CD8-positive, alpha-beta memory T cell (primary cell): Measurements from ENCODE around the gene BRMS1L. TPM values are rescaled to one million over a fixed set of nuclear protein-coding genes. Genes with fewer than 3 reads are reported as not detected.
A peak's percentile ranks its signal among the peaks of the same experiment; 100 is the strongest.

ENCODE experiments used
- CTCF ChIA-PET: fragments of 350-600 bp; sonication (Branson Sonifier 250); formaldehyde crosslinking; loops from one replicate; lab custom pipeline; 2021; ENCODE audit warnings: antibody characterized with exemption; lab: Charles Lee
- POLR2A ChIA-PET: fragments of 350-600 bp; sonication (Branson Sonifier 250); formaldehyde crosslinking; loops from one replicate; lab custom pipeline; 2021; ENCODE audit warnings: antibody characterized with exemption; lab: Charles Lee
- DNase-seq, 5 donors: peaks; one replicate each; pipeline versions ENCODE4 v3.0.0 to v3.0.0-alpha.2; 2020 to 2022; ENCODE audit warnings: mixed read lengths in 1 of 5
- H3K27ac ChIP-seq: one replicate; pipeline ENCODE4 v1.7.0; 2013; ENCODE audit warnings: low read depth, mild to moderate bottlenecking, low read length, moderate library complexity
- H3K27me3 ChIP-seq: 2 replicates; pipeline ENCODE4 v1.7.0; 2013; ENCODE audit warnings: low read length, mild to moderate bottlenecking; ENCODE audit not compliant: insufficient read depth, poor library complexity, severe bottlenecking
- H3K36me3 ChIP-seq: 2 replicates; pipeline ENCODE4 v1.7.0; 2013; ENCODE audit warnings: mild to moderate bottlenecking, low read length, moderate library complexity; ENCODE audit not compliant: insufficient read depth
- H3K4me1 ChIP-seq: 2 replicates; pipeline ENCODE4 v1.7.0; 2013; ENCODE audit warnings: mild to moderate bottlenecking, low read length, moderate library complexity; ENCODE audit not compliant: insufficient read depth
- H3K4me3 ChIP-seq: 2 replicates; pipeline ENCODE4 v1.7.0; 2013; ENCODE audit warnings: mild to moderate bottlenecking, low read length
- H3K9me3 ChIP-seq: 2 replicates; pipeline ENCODE4 v1.7.0; 2013; ENCODE audit warnings: mild to moderate bottlenecking, low read length
- H3K27ac Mint-ChIP-seq, 8 donors: one replicate each; pipeline ENCODE4 v1.8.0; 2020 to 2021; ENCODE audit warnings: mixed read lengths in 8 of 8, mild to moderate bottlenecking in 6 of 8, inconsistent platforms in 3 of 8, moderate library complexity in 3 of 8
- H3K27me3 Mint-ChIP-seq, 2 donors: one replicate each; pipeline ENCODE4 v1.8.0; 2020 to 2021; ENCODE audit warnings: mixed read lengths in 2 of 2, mild to moderate bottlenecking in 1 of 2, moderate library complexity in 1 of 2
- H3K36me3 Mint-ChIP-seq, 3 donors: one replicate each; pipeline ENCODE4 v1.8.0; 2020 to 2021; ENCODE audit warnings: mixed read lengths in 3 of 3, inconsistent platforms in 1 of 3, mild to moderate bottlenecking in 1 of 3
- H3K4me1 Mint-ChIP-seq, 3 donors: one replicate each; pipeline ENCODE4 v1.8.0; 2020 to 2021; ENCODE audit warnings: mixed read lengths in 3 of 3, inconsistent platforms in 1 of 3, mild to moderate bottlenecking in 1 of 3
- H3K4me3 Mint-ChIP-seq, 7 donors: one replicate each; pipeline ENCODE4 v1.8.0; 2020 to 2021; ENCODE audit warnings: mixed read lengths in 7 of 7, mild to moderate bottlenecking in 6 of 7, moderate library complexity in 4 of 7, inconsistent platforms in 2 of 7
- H3K9me3 Mint-ChIP-seq, 5 donors: one replicate each; pipeline ENCODE4 v1.8.0; 2020 to 2022; ENCODE audit warnings: mixed read lengths in 5 of 5, mild to moderate bottlenecking in 3 of 5, moderate library complexity in 2 of 5, inconsistent platforms in 1 of 5
- polyA plus RNA-seq: library from polyadenylated mRNA; unstranded; fragments of 300-500 nt; fragmentation: Illumina TruSeq; gene quantifications from one replicate; pipeline ENCODE4 v1.2.3, GENCODE V29; 2021
- total RNA-seq, 2 experiments: library from RNA; stranded (reverse); gene quantifications; one replicate each; pipeline ENCODE4 v1.2.3, GENCODE V29; 2021

The BRMS1L gene
- total and polyA plus RNA-seq, 3 experiments from 2014 or later = 4.0 to 10.0 (median 7.9) TPM

GRCh38 chr14:35897616-35898111, 71.5 kb downstream of the BRMS1L start:
- Histone ChIP-seq H3K4me3 (no peak overlapping the region), H3K36me3 (no peaks in the 10 kb centered on the region), H3K4me1 (no peaks in the 10 kb centered on the region), H3K9me3 (no peaks in the 10 kb centered on the region), H3K27me3 (no peaks in the 10 kb centered on the region), H3K27ac (no peak overlapping the region)
- Mint-ChIP-seq H3K27ac (no peak overlapping the region), H3K4me1 (no peaks in the 10 kb centered on the region), H3K4me3 (no peak overlapping the region), H3K27me3 (peaks cover 1 to 8% of the 10 kb centered on the region in 2 donors), H3K36me3 (peaks cover 1 to 26% (median 3%) of the 10 kb centered on the region in 3 donors), H3K9me3 (peaks cover 24 to 38% (median 33%) of the 10 kb centered on the region in 5 donors)
- ChIA-PET CTCF (no interaction called here), POLR2A (no interaction called here)
- DNase-seq = no peak

GRCh38 chr14:35898217-35898775, 72.2 kb downstream of the BRMS1L start:
- Histone ChIP-seq H3K9me3 (no peaks in the 10 kb centered on the region), H3K4me3 (no peak overlapping the region), H3K27me3 (no peaks in the 10 kb centered on the region), H3K4me1 (no peaks in the 10 kb centered on the region), H3K36me3 (no peaks in the 10 kb centered on the region), H3K27ac (no peak overlapping the region)
- Mint-ChIP-seq H3K36me3 (peaks cover 1 to 26% (median 3%) of the 10 kb centered on the region in 3 donors), H3K27me3 (peaks cover 1 to 8% of the 10 kb centered on the region in 2 donors), H3K27ac (no peak overlapping the region), H3K9me3 (peaks cover 23 to 38% (median 33%) of the 10 kb centered on the region in 5 donors), H3K4me3 (no peak overlapping the region), H3K4me1 (no peaks in the 10 kb centered on the region)
- POLR2A ChIA-PET = no interaction called here
- no peak for DNase-seq
- CTCF ChIA-PET = no interaction called here

- Histone ChIP-seq H3K27ac (no peak overlapping the region), H3K36me3 (no peaks in the 10 kb centered on the region), H3K9me3 (no peaks in the 10 kb centered on the region), H3K4me3 (no peak overlapping the region), H3K27me3 (no peaks in the 10 kb centered on the region), H3K4me1 (no peaks in the 10 kb centered on the region)
- DNase-seq = no peak
- Mint-ChIP-seq H3K4me1 (no peaks in the 10 kb centered on the region), H3K27me3 (peaks cover 5 to 8% of the 10 kb centered on the region in 2 donors), H3K27ac (no peak overlapping the region), H3K4me3 (no peak overlapping the region), H3K36me3 (peaks cover 0 to 12% (median 1%) of the 10 kb centered on the region in 3 donors), H3K9me3 (peaks cover 11 to 17% (median 14%) of the 10 kb centered on the region in 5 donors)
- CTCF ChIA-PET = no interaction called here
- POLR2A ChIA-PET = no interaction called here
Measured at GRCh38 chr14:35900741-35901140, 74.6 kb downstream of the BRMS1L start.

- Mint-ChIP-seq H3K36me3 (no peaks in the 10 kb centered on the region), H3K9me3 (no peaks in the 10 kb centered on the region), H3K4me1 (no peaks in the 10 kb centered on the region), H3K27ac (no peak overlapping the region), H3K27me3 (peaks cover 0 to 7% of the 10 kb centered on the region in 2 donors), H3K4me3 (no peak overlapping the region)
- no peak overlapping the region for H3K4me3 ChIP-seq
- ChIA-PET CTCF (interaction anchor here (0.7 kb wide), 1 partner anchor 47 kb away, joined by 3 read pairs; no protein-coding TSS in a partner anchor), POLR2A (no interaction called here)
- no peaks in the 10 kb centered on the region for H3K4me1 ChIP-seq
- H3K27me3 ChIP-seq = no peaks in the 10 kb centered on the region
- no peak for DNase-seq
- no peaks in the 10 kb centered on the region for H3K9me3 ChIP-seq
- no peaks in the 10 kb centered on the region for H3K36me3 ChIP-seq
- H3K27ac ChIP-seq = no peak overlapping the region
Measured at GRCh38 chr14:35909665-35910064, 83.5 kb downstream of the BRMS1L start.

GRCh38 chr14:35910191-35910590, 84.1 kb downstream of the BRMS1L start:
- H3K9me3 Mint-ChIP-seq = no peaks in the 10 kb centered on the region
- no peaks in the 10 kb centered on the region for H3K36me3 Mint-ChIP-seq
- Histone ChIP-seq H3K4me1 (no peaks in the 10 kb centered on the region), H3K9me3 (no peaks in the 10 kb centered on the region), H3K27me3 (no peaks in the 10 kb centered on the region), H3K4me3 (no peak overlapping the region), H3K27ac (no peak overlapping the region), H3K36me3 (no peaks in the 10 kb centered on the region)
- no peak for DNase-seq
- ChIA-PET CTCF (no interaction called here), POLR2A (no interaction called here)
- H3K4me1 Mint-ChIP-seq = no peaks in the 10 kb centered on the region
- H3K4me3 Mint-ChIP-seq = no peak overlapping the region
- peaks cover 0 to 7% of the 10 kb centered on the region in 2 donors for H3K27me3 Mint-ChIP-seq
- peak overlapping the region in 1 of 8 donors; percentile 48 for H3K27ac Mint-ChIP-seq

GRCh38 chr14:35911097-35911496, 85.0 kb downstream of the BRMS1L start:
- ChIA-PET POLR2A (no interaction called here), CTCF (no interaction called here)
- Histone ChIP-seq H3K9me3 (no peaks in the 10 kb centered on the region), H3K4me1 (no peaks in the 10 kb centered on the region), H3K27ac (no peak overlapping the region), H3K4me3 (no peak overlapping the region), H3K27me3 (no peaks in the 10 kb centered on the region), H3K36me3 (no peaks in the 10 kb centered on the region)
- H3K4me3 Mint-ChIP-seq = no peak overlapping the region
- no peaks in the 10 kb centered on the region for H3K9me3 Mint-ChIP-seq
- H3K36me3 Mint-ChIP-seq = no peaks in the 10 kb centered on the region
- DNase-seq = no peak
- H3K27me3 Mint-ChIP-seq = peaks cover 0 to 7% of the 10 kb centered on the region in 2 donors
- H3K27ac Mint-ChIP-seq = no peak overlapping the region
- no peaks in the 10 kb centered on the region for H3K4me1 Mint-ChIP-seq

- POLR2A ChIA-PET = no interaction called here
- Histone ChIP-seq H3K27ac (no peak overlapping the region), H3K9me3 (no peaks in the 10 kb centered on the region), H3K4me1 (no peaks in the 10 kb centered on the region), H3K27me3 (no peaks in the 10 kb centered on the region), H3K4me3 (no peak overlapping the region), H3K36me3 (no peaks in the 10 kb centered on the region)
- Mint-ChIP-seq H3K27me3 (peaks cover 4 to 15% of the 10 kb centered on the region in 2 donors), H3K9me3 (peaks cover 0 to 6% (median 2%) of the 10 kb centered on the region in 5 donors), H3K4me1 (no peaks in the 10 kb centered on the region), H3K36me3 (no peaks in the 10 kb centered on the region), H3K27ac (no peak overlapping the region), H3K4me3 (no peak overlapping the region)
- DNase-seq = no peak
- CTCF ChIA-PET = no interaction called here
Measured at GRCh38 chr14:35915185-35915584, 89.0 kb downstream of the BRMS1L start.

- Histone ChIP-seq H3K36me3 (no peaks in the 10 kb centered on the region), H3K4me3 (no peak overlapping the region)
- CTCF ChIA-PET = no interaction called here
Measured at GRCh38 chr14:35915775-35916174, 89.6 kb downstream of the BRMS1L start.

More at GRCh38 chr14:35915775-35916174, 89.6 kb downstream of the BRMS1L start:
- DNase-seq = no peak
- Histone ChIP-seq H3K4me1 (no peaks in the 10 kb centered on the region), H3K9me3 (no peaks in the 10 kb centered on the region), H3K27ac (no peak overlapping the region), H3K27me3 (no peaks in the 10 kb centered on the region)
- peaks cover 0 to 10% (median 2%) of the 10 kb centered on the region in 5 donors for H3K9me3 Mint-ChIP-seq
- no peaks in the 10 kb centered on the region for H3K4me1 Mint-ChIP-seq
- peaks cover 8 to 15% of the 10 kb centered on the region in 2 donors for H3K27me3 Mint-ChIP-seq
- POLR2A ChIA-PET = no interaction called here
- no peaks in the 10 kb centered on the region for H3K36me3 Mint-ChIP-seq
- H3K27ac Mint-ChIP-seq = no peak overlapping the region
- no peak overlapping the region for H3K4me3 Mint-ChIP-seq
